ENCODE data around the gene KRR1.

The KRR1 gene

DNA sequence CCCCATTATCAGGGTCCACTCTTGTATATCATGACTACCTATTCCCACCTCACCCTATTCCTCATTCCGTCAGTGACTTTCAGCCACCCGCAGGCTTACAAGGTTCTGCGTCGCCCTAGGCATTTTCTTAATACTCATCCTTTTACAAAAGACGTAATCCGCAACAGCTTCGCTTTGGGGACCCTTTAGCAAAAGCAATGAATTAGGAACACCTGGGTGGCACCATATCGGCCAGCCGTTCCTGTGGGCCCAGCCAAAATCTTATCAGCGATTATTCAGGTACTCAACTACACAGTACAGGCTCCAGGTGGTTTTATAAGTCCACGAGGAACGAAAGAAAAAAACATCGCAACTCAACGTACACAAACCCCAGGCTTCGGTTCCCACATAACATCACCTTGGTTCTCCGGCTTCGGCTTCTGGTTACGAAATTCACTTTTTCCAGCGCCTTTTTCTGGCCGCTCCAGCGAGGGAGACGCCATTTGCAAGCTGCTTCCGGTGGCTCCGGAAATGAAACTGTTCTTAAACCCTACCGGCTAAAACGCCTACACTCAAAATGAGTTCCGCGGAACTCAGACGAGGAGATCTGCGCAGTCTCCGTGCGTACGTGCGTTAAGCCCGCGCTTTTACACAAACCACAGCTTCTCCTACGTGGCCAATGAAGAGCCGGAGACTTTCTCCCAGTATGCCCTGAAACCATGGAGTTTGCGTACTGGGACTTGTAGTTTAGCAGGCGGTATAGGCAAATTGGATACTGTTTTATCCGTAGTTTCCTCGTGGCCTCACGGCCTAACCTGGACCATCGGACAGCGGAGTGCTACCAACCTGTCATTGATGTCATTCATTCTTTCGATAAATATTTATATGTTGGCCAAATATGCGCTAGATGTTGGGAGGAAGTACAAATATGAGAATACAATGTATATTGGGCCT, at the start of gene KRR1:
KRR1 (minus strand) TSS at position 494 of the 933 bp plus-strand sequence; CDS start at position 482, 12 bp downstream.
- in situ Hi-C loops (cut with MboI; ENCODE audit: low sequenced_read_pairs): loop anchor here (25.0 kb wide), 1 partner anchor 826 kb away; the partner anchor contains the start of gene BBS10

DNA sequence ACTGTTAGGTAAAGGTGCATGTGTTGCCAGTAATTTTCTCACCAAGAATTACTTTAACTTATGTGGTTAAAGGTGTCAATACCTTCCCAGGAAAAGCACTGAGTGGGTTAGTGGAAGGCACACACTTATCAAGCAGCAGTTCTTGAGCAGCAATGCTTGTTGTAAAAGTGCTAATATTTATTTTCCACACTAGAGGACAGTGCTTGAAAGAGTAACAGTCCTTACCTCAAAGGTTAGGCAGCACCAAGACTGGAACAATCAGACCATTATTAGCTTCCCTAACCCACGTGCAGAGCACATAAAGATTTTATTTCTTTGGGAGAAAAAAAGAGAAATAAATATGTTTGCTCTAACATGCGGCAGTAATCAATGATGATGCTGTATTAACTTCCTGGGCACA, 48.8 kb upstream of the KRR1 start:
- in situ Hi-C loops (cut with MboI; ENCODE audit: low sequenced_read_pairs): no loop called here

DNA sequence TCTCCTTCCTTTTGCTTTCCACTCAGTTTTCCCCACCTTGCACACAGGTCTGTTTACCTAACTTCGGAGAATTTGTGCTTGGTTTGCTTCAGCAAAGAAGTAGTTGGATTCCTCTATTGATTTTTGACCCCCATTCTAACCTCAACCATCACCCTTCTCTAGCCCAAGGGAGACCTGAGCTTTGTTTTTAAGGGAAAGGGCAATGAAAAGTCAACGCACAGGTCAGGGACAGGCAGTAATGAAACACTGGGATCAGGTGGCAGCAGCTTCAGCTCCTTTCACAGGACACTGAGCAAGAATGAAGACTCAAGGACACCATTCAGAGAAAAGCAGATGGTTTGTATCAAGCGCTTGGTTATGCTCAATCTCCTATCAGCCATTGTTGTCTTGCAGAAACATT, 46.9 kb upstream of the KRR1 start:
- in situ Hi-C loops (cut with MboI; ENCODE audit: low sequenced_read_pairs): no loop called here

DNA sequence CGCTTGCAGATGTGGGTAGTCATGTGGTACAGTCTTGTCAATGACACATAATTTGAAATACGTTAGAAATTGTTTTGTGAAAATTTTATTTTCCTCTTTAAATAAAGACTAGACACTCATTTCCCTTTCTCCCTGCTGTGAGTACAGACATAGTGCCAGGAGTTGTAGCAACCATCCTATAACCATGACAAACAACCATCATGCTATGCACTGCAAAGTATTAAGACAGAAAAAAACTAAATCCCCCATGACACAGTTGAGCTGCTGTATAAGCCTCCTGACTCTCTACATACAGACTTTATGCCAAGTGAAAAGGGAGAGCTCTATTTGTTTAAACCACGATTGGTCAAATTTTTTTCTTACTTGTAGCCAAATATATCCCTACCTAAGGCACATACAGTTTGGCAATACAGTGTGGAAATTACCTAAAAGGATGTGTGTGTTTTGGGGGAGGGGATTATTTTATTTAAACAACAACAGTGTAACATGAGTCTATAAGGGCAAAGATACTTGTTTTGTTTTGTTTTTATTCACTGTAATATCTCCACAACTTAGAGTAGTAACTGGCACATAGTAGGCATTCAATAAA, 45.0 kb upstream of the KRR1 start:
- in situ Hi-C loops (cut with MboI; ENCODE audit: low sequenced_read_pairs): no loop called here

DNA sequence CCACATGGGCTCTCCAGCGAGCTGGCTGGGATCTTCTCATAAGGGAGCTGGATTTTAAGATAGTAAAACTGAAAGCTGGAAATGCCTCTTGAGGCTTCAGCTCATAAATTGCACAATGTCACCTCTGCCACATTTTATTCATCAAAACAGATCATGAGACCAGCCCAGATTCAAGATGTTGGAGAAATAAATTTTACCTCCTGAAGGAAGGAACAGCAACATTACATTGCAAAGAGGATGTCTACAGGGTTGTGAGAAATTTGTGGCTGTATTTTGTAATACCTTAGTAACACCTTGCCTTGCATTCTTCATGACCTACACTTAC, 43.1 kb upstream of the KRR1 start:
- in situ Hi-C loops (cut with MboI; ENCODE audit: low sequenced_read_pairs): no loop called here

DNA sequence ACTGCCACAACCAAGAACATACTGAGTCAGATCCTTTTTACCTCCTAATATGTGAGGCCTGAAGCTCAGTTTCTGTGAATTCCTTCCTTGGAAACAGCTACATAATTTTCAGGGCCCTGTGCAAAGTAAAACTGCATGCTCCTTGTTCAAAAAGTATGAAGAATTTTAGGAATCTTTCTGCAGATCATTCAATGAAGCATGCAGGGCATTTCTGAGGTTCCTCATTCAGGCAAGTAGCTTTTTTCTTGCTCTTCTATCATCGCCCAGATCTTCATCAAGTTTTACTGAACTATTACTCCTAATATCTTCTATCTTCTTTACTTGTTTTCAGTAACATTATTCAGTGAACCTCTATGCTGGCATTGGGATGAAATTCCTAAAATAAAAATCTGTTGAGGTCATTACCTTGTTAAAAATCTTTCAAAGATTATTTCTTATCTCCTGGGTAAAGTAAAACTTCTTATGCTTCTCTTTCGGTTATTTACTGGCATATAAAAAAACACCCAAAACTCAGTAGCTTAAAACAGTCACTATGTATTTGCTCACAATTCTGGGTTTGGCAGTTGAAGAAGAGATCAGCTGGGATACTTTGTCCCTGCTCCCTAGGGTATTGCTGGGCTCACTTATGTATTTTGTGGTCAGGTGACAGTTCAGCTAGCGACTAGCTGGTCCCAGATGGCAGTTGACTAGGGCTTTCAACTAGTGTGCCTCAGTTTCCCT, 42.6 kb upstream of the KRR1 start:
- in situ Hi-C loops (cut with MboI; ENCODE audit: low sequenced_read_pairs): no loop called here

DNA sequence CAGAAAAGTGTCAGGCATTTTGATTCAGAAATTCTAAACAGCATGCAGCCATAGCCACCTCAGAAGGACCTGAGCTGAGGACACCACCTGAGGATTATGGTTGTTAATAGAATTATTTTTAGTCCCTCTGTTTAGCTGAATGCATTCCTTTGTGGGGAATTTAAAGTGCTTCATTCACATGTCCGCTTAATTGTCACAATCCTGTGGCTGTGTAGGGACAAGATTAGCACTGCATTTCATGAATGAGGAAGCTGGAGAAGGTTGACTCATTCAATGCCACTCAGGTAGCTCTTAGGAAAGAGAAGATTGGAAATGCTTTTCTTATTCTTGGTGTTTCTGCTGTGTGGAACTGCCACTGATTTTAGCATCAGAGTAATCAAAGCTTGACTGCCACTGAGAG, 42.0 kb upstream of the KRR1 start:
- in situ Hi-C loops (cut with MboI; ENCODE audit: low sequenced_read_pairs): no loop called here

DNA sequence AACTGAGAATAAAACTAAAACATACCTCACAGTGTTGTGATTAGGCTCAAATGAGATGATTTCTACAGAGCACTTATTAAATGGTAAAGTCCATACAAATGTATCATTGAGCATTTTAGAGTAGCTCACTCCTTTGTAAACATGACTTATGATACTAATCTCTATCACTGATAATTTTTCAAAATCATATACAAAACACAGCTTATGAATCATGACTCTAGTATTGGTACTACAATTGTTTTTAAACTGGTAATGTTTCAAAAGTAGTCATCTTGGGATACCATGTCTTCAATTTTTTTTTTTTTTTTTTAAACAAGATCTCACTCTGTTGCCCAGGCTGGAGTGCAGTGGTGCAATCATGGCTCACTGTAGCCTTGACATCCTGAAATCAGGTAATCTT, 40.1 kb upstream of the KRR1 start:
- in situ Hi-C loops (cut with MboI; ENCODE audit: low sequenced_read_pairs): no loop called here

DNA sequence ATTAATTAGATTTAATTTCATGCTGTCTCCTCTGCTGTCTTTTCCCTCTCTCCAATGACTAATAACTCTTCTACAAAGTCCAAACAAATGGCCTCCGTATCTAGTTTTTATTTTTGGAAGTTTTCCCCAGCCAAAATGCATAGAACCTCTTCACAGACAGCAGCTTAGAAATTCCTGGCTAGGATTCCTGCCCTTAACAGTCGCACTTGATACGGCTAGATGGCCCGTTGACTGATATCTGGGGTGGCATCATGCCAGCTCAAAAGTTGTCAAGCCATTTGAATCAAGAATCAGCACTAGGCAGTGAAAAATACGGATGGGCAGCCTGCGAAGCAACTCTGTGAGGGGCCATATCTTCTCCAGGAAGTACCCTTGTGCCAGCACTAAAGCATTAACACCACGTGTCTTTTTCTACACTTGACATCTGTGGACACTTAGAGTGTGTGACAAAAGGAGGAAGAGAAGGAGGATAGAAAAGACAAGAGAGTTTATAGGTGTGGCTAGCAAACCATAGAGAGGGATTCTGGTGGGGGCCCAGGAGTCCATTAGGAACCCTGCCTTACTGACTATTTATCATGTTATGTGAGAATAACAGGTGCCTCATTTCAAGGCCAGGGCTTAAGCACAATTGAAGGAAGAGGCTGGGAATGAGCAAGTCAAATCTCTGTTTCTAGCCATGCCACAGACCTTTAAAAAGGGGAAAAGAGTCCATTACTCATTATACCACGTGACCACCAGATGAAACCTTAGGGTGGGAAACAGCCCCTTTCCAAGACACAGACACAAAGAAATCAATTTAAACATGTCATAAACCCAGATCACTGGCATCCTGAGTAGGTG, 39.2 kb upstream of the KRR1 start:
- in situ Hi-C loops (cut with MboI; ENCODE audit: low sequenced_read_pairs): no loop called here

DNA sequence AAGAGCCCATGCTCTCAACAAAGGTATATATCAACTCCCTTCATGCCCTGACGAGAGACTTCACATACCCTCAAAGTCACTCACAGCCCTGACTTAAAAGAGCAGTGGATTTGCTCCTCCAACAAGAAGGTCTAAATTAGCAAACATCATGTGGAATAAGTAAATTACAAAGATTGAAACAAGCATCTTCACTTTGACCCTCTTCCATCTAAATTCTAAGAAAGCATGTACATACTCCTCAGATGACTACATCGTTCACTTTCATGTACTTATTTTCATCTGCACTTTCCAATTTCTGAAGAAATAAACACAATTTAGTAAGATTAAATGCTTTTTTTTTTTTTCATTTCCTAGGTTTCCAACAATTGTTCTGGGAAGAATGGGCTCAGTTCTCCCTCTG, 38.6 kb upstream of the KRR1 start:
- in situ Hi-C loops (cut with MboI; ENCODE audit: low sequenced_read_pairs): no loop called here

DNA sequence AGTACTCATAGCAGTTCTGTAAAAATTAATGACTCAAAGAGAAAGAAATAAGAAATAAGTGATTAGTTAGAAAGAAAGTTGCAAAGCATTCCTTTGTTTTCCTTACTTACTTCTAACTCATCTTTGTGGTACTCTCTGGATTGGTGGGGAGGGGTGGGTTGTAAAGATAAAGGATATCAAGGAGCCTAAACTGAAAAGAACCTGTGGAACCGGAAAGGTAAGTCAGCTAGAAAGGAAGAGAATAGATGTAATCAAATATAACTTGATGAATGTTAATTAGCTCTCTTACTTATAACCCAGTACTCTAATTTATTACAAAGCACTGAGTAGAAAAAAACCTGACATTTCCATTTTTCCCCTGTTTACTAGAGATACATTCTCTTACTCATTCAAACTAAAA, 37.5 kb upstream of the KRR1 start:
- in situ Hi-C loops (cut with MboI; ENCODE audit: low sequenced_read_pairs): no loop called here

DNA sequence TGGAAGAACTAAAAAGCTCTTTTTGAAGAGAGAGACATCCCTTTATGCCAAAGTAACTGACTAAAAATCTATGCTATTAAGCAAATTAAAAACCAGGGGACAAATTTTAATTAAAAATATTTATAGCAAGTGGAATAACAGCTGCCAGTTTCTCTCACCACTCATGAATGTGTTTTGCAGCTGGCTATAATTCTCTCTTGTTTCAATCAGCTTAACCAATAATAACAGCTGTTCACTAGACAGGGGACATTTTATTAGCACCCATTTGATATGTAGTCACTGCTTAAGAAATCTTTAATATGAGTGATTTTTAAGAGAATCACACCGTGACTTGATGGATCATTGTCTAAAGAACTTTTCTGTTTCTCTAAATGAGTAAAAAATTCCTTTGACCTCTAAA, 34.2 kb upstream of the KRR1 start:
- in situ Hi-C loops (cut with MboI; ENCODE audit: low sequenced_read_pairs): no loop called here

DNA sequence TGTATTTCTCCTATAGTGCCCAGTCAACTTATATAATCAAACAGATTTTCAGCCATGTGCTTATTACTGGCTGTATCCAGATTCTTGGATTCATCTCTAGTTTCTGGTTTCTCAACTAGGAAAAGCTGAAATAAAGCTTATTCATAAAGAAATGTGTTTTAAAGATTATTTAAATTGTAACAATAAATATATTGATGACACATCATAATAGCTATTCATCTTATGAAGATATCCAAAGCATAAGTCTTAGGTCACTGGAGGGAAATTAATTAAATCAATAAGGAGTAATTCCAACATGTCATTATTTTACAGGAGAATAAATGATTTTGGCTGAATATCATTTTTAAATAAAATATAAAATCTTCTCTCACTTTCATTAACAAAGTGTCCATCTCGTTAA, 32.1 kb upstream of the KRR1 start:
- in situ Hi-C loops (cut with MboI; ENCODE audit: low sequenced_read_pairs): no loop called here

DNA sequence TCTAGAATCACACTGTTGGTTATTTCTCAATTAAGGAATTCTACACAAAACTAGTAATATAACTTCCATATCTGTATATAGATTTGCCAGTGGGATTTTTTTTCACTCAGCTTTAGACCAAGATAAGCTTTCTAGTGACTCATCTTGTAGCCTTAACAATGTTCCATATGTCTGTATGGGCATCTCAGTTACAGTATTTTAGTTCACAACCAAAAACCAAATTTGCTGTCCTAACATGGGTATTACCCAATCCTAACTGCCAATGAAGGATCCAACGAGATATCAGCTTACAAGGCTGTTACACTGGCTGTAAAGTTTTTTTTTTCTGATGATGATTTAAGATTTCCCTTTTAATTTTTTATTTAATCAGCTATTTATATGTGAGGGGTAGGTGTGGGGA, 31.5 kb upstream of the KRR1 start:
- in situ Hi-C loops (cut with MboI; ENCODE audit: low sequenced_read_pairs): no loop called here

DNA sequence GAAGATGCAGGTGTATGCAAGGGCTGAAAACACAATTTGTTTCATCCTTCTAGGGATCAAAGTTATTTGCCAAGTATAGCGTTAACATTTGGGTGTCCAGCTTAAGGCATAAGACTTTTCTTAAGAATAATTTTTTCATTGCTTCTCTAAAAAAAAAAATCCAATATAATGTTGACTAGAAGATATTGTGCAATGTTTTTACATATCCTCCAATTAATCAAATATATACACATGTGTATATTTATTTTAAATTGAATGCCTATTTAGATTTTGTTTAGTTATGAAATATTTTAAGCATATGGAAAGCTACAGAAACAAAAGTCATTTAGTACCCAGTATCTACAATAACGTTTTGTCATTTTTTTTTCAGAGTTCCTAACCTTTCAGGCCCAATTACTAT, 28.5 kb upstream of the KRR1 start:
- in situ Hi-C loops (cut with MboI; ENCODE audit: low sequenced_read_pairs): loop anchor here (10.0 kb wide), 1 partner anchor 495 kb away; the partner anchor contains the start of gene PHLDA1

DNA sequence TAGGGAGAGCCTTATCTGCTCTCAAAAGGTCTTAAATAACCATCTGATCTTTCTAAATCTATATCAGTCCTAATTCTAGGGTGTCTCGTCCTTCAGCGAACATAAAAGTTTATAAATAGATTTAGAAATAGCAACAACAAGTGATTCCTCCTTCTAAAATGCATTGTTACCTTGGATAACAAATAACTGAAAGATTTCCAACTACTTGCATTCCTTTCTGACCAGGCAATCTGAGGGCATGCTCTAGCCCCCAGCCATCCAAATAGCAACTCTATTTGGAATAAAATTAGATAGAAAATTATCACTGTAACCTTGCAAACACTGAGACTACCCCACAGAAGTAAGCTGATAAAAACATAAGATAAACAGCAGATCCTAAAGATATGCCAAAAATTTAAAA, 21.8 kb upstream of the KRR1 start:
- in situ Hi-C loops (cut with MboI; ENCODE audit: low sequenced_read_pairs): loop anchor here (10.0 kb wide), 1 partner anchor 502 kb away; the partner anchor contains the start of gene PHLDA1

DNA sequence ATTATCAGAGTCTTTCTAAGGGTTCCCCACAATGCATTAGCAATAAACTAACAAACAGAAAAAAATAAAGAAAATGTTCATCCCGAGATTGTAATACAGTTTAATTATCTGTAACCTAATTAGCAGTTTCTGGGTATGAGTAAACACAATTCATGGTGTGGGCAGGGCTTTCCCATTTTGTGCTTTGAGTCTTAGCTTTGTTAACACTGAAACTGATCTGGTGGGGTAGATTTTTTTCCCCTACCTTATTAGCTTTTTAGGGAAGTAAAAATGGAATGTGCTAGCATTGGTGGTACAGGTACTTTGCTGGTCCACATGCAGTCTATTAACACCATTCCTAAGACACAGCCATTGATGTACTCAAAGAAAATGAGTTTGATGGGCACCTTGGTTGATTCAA, 18.4 kb upstream of the KRR1 start:
- in situ Hi-C loops (cut with MboI; ENCODE audit: low sequenced_read_pairs): loop anchor here (10.0 kb wide), 1 partner anchor 505 kb away; the partner anchor contains the start of gene PHLDA1

DNA sequence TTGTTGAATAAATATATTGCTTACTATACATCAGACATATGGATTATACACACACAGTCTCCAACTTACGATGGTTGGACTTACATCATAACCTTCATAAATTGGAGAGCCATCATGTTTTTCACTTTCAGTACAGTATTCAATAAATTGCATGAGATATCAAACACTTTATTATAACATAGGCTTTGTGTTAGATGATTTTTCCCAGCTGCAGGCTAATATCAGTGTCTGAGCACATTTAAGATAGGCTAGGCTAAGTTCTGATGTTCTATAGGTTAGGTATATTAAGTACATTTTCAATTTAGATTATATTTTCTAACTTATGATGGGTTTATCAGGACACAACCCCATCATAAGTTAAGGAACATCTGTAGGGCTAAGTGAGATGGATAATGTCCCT, 17.9 kb upstream of the KRR1 start:
- in situ Hi-C loops (cut with MboI; ENCODE audit: low sequenced_read_pairs): no loop called here

DNA sequence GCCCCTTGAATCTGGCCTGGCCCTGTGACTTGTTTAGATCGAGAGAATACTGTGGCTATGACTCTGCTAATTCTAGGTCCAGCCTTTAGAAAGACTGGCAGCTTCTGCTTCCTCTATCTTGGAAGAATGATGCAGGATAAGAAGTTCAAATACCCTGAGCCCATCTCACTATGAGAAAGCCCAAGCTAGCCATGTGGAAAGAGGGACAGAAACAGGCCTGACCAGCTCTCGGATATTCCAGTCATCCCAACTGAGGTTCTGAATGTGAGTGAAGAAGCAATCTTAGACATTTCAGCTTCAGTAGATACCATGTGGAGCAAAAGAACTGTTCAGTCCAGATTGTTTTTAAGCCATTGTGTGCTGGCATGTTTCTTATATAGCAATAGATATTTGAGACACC, 17.3 kb upstream of the KRR1 start:
- in situ Hi-C loops (cut with MboI; ENCODE audit: low sequenced_read_pairs): no loop called here

DNA sequence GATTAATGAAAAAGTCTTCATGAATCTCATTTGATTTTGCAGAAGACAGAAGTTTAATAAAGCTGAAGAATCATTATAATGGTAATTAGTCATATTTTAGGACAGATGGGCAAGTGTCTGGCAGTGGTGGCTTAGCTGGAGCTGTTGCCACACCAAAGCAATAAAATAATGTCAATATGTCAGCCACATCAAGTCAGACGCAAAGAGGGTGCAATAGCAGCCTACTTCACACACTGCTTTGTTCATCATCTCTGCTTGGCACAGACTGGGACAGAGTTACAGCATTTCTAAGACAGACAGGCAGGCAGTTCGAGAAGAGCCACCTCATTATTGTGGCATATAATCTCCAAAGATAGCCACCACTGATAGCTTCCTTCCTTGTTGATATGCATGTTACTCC, 16.9 kb upstream of the KRR1 start:
- in situ Hi-C loops (cut with MboI; ENCODE audit: low sequenced_read_pairs): no loop called here

All from HL-60/S4 (cell line).